IMR-90 (cell line): Measurements from ENCODE around the gene CD248. TPM values are rescaled to one million over a fixed set of nuclear protein-coding genes. Genes with fewer than 3 reads are reported as not detected.

Experiments
- ATAC-seq: fragments of 200-7000 bp; cut with Tn5 transposase; 2 replicates; pipeline ENCODE4 v1.9.1; 2020; ENCODE audit warnings: low read depth, mild to moderate bottlenecking, moderate library complexity
- BruUV-seq: library from RNA; stranded (reverse); fragments of 400-500 nt; replicated peaks from 2 replicates; lab custom pipeline; 2021; lab: Mats Ljungman, UMichigan
- CTCF ChIA-PET: fragments of 300-600 bp; formaldehyde crosslinking; extraction: SDS; loops from one replicate; lab custom pipeline; 2021; ENCODE audit warnings: antibody characterized with exemption; lab: Yijun Ruan, JAX
- POLR2A ChIA-PET: fragments of 300-600 bp; sonication (Branson Sonifier 250); formaldehyde crosslinking; loops from one replicate; lab custom pipeline; 2022; ENCODE audit warnings: antibody characterized with exemption; ENCODE audit not compliant: unreplicated experiment; lab: Charles Lee
- DNase-seq: peaks from one replicate; pipeline ENCODE4 v3.0.0; 2013
- H2AFZ ChIP-seq: replicated peaks from 2 replicates; pipeline ENCODE3; 2013; ENCODE audit warnings: low read length, mild to moderate bottlenecking; ENCODE audit not compliant: poor library complexity
- H2AK5ac ChIP-seq: 2 replicates; pipeline ENCODE4 v1.6.1; 2013; ENCODE audit warnings: low read depth, low read length, inconsistent platforms
- H2AK9ac ChIP-seq: replicated peaks from 2 replicates; pipeline ENCODE3; 2013; ENCODE audit warnings: mild to moderate bottlenecking, low read depth, low read length, moderate library complexity; ENCODE audit not compliant: poor library complexity
- H2BK120ac ChIP-seq: 2 replicates; pipeline ENCODE4 v1.6.1; 2013; ENCODE audit warnings: low read depth, low read length, inconsistent platforms
- H2BK15ac ChIP-seq: 3 replicates; pipeline ENCODE4 v1.6.1; 2013; ENCODE audit warnings: low read depth, low read length, inconsistent platforms
- H2BK20ac ChIP-seq: 2 replicates; pipeline ENCODE4 v1.6.1; 2013; ENCODE audit warnings: low read depth, mild to moderate bottlenecking, inconsistent platforms, low read length, moderate library complexity
- H2BK5ac ChIP-seq: 2 replicates; pipeline ENCODE4 v1.6.1; 2013; ENCODE audit warnings: mild to moderate bottlenecking, low read depth, low read length, inconsistent platforms; ENCODE audit not compliant: poor library complexity, severe bottlenecking
- H3K14ac ChIP-seq: replicated peaks from 2 replicates; pipeline ENCODE4 v1.6.1; 2013; ENCODE audit warnings: low read depth, low read length, inconsistent platforms
- H3K18ac ChIP-seq: 2 replicates; pipeline ENCODE4 v1.6.1; 2013; ENCODE audit warnings: low read depth, low read length, control low read depth
- H3K23ac ChIP-seq: 2 replicates; pipeline ENCODE4 v1.6.1; 2013; ENCODE audit warnings: low read depth, low read length, inconsistent platforms
- H3K27ac ChIP-seq: 2 replicates; pipeline ENCODE4 v1.5.1; 2013; ENCODE audit warnings: mild to moderate bottlenecking, control low read depth, low read length; ENCODE audit not compliant: insufficient read depth
- H3K27me3 ChIP-seq: 2 replicates; pipeline ENCODE4 v1.6.1; 2013; ENCODE audit warnings: low read length; ENCODE audit not compliant: control insufficient read depth, insufficient read depth
- H3K36me3 ChIP-seq: 2 replicates; pipeline ENCODE4 v1.6.1; 2013; ENCODE audit warnings: low read length, mixed read lengths; ENCODE audit not compliant: control insufficient read depth, insufficient read depth
- H3K4ac ChIP-seq: 2 replicates; pipeline ENCODE4 v1.6.1; 2013; ENCODE audit warnings: low read depth, low read length, inconsistent platforms
- H3K4me1 ChIP-seq: 2 replicates; pipeline ENCODE4 v1.6.1; 2013; ENCODE audit warnings: low read length, mixed read lengths; ENCODE audit not compliant: control insufficient read depth, insufficient read depth
- H3K4me2 ChIP-seq: 2 replicates; pipeline ENCODE4 v1.6.1; 2013; ENCODE audit warnings: low read depth, mild to moderate bottlenecking, control low read depth, low read length, moderate library complexity
- H3K4me3 ChIP-seq: 2 replicates; pipeline ENCODE4 v1.5.1; 2013; ENCODE audit warnings: low read depth, mild to moderate bottlenecking, control low read depth, low read length, moderate library complexity; ENCODE audit not compliant: insufficient read depth
- H3K56ac ChIP-seq: 2 replicates; pipeline ENCODE4 v1.6.1; 2013; ENCODE audit warnings: low read length, inconsistent platforms; ENCODE audit not compliant: insufficient read depth; ENCODE audit errors: extremely low read depth
- H3K79me1 ChIP-seq, 2 experiments: 2 replicates each; pipeline ENCODE4 v1.6.1; 2013; ENCODE audit warnings: low read length in 2 of 2, inconsistent platforms in 1 of 2, low read depth in 1 of 2
- H3K9ac ChIP-seq: 2 replicates; pipeline ENCODE4 v1.6.1; 2013; ENCODE audit warnings: low read depth, low read length, control low read depth
- H3K9me1 ChIP-seq: 2 replicates; pipeline ENCODE4 v1.6.1; 2013; ENCODE audit warnings: low read length, inconsistent platforms; ENCODE audit not compliant: insufficient read depth
- H3K9me3 ChIP-seq: 2 replicates; pipeline ENCODE4 v1.6.1; 2013; ENCODE audit warnings: low read length; ENCODE audit not compliant: control insufficient read depth, insufficient read depth
- H4K20me1 ChIP-seq: 2 replicates; pipeline ENCODE4 v1.6.1; 2013; ENCODE audit warnings: low read length, inconsistent platforms; ENCODE audit not compliant: insufficient read depth
- H4K5ac ChIP-seq: 2 replicates; pipeline ENCODE4 v1.6.1; 2013; ENCODE audit warnings: mild to moderate bottlenecking, low read depth, low read length, control low read depth
- H4K8ac ChIP-seq, 2 experiments: 2 replicates each; pipeline ENCODE4 v1.6.1; 2013; ENCODE audit warnings: low read depth in 2 of 2, low read length in 2 of 2, control low read depth in 1 of 2, inconsistent platforms in 1 of 2
- H4K91ac ChIP-seq: 2 replicates; pipeline ENCODE4 v1.6.1; 2013; ENCODE audit warnings: low read depth, low read length, inconsistent platforms; ENCODE audit not compliant: insufficient read depth
- BHLHE40 ChIP-seq: fragments of 150-350 bp; IDR thresholded peaks from 2 replicates; pipeline ENCODE4 v1.6.1; 2016; ENCODE audit warnings: mild to moderate bottlenecking, low read depth, low read length
- ELK1 ChIP-seq: fragments of 150-350 bp; IDR thresholded peaks from 2 replicates; pipeline ENCODE4 v1.6.1; 2016; ENCODE audit warnings: low read depth, mild to moderate bottlenecking, low read length, moderate library complexity, borderline replicate concordance
- FOS ChIP-seq: fragments of 150-350 bp; IDR thresholded peaks from 2 replicates; pipeline ENCODE4 v1.6.1; 2016; ENCODE audit warnings: low read depth, low read length
- MAFK ChIP-seq: IDR thresholded peaks from 2 replicates; pipeline ENCODE4 v1.6.1; 2012; ENCODE audit warnings: low read depth, low read length, improper control_type of control experiment
- MAZ ChIP-seq: IDR thresholded peaks from 2 replicates; pipeline ENCODE4 v1.6.1; 2012; ENCODE audit warnings: low read depth, mild to moderate bottlenecking, low read length, improper control_type of control experiment, moderate library complexity, borderline replicate concordance
- MXI1 ChIP-seq: IDR thresholded peaks from 2 replicates; pipeline ENCODE4 v1.6.1; 2012; ENCODE audit warnings: low read depth, mild to moderate bottlenecking, low read length, moderate library complexity, borderline replicate concordance
- RAD21 ChIP-seq: IDR thresholded peaks from 2 replicates; pipeline ENCODE4 v1.6.1; 2012; ENCODE audit warnings: low read length, improper control_type of control experiment
- RCOR1 ChIP-seq: IDR thresholded peaks from 2 replicates; pipeline ENCODE4 v1.6.1; 2012; ENCODE audit warnings: mild to moderate bottlenecking, low read length, improper control_type of control experiment; ENCODE audit not compliant: insufficient replicate concordance
- SMC3 ChIP-seq: fragments of 150-350 bp; IDR thresholded peaks from 2 replicates; pipeline ENCODE4 v1.6.1; 2016; ENCODE audit warnings: low read depth, mild to moderate bottlenecking, antibody characterized with exemption, low read length, moderate library complexity
- WGBS, 2 experiments: methylation state at CpG; one replicate each; pipeline versions ENCODE4 v1.1.5 to v1.1.7; 2013; ENCODE audit warnings: missing lambda C conversion rate in 2 of 2; ENCODE audit not compliant: insufficient read length in 1 of 2; ENCODE audit errors: extremely low coverage in 2 of 2; 5-methylcytosine and 5-hydroxymethylcytosine counted together
- dilution Hi-C: fragments of 300-500 bp; cut with HindIII; formaldehyde crosslinking; loops from one replicate; pipeline ENCODE4 v1.14.3; 2018; ENCODE audit warnings: low sequenced_read_pairs; ENCODE audit not compliant: unreplicated experiment
- in situ Hi-C: fragments of 300-500 bp; cut with MboI; formaldehyde crosslinking; loops from 3 replicates; pipeline ENCODE4 v1.14.3; 2019; ENCODE audit warnings: low sequenced_read_pairs, inconsistent platforms, mixed read lengths
- intact Hi-C: fragments of 100-400 bp; cut with micrococcal nuclease; formaldehyde crosslinking; loops from 2 replicates; pipeline ENCODE4 v1.10.0; 2022
- polyA plus RNA-seq, 3 experiments: library from polyadenylated mRNA; depleted of rRNA; stranded (reverse); fragments of >200 nt; gene quantifications; 2 replicates each; pipeline ENCODE4 v1.2.3, GENCODE V29; 2012; ENCODE audit warnings: low replicate concordance in 1 of 3
- total RNA-seq: library from RNA; depleted of rRNA; stranded (reverse); fragments of >200 nt; gene quantifications from 2 replicates; pipeline ENCODE4 v1.2.3, GENCODE V29; 2012

CD248 gene
- total and polyA plus RNA-seq, 2 of the 4 experiments (the other 2 are of a cell fraction) = 19.5 to 223 TPM

- no peak for DNase-seq
- Histone ChIP-seq H2BK20ac (no peak overlapping the region), H2BK120ac (no peak overlapping the region), H3K4me2 (no peak overlapping the region), H4K8ac (no peak overlapping the region), H3K14ac (no peak overlapping the region), H3K23ac (no peak overlapping the region), H3K9me1 (peaks cover 7% of the 10 kb centered on the region; the same call in 1 of the 2 replicates), H3K4ac (no peak overlapping the region), H3K56ac (no peak overlapping the region), H2AFZ (no peak overlapping the region), H3K27ac (no peak overlapping the region), H4K5ac (no peak overlapping the region), H3K18ac (no peak overlapping the region), H2BK5ac (no peak overlapping the region), H3K4me3 (no peak overlapping the region), H2BK15ac (no peak overlapping the region), H3K27me3 (peaks cover 52% of the 10 kb centered on the region), H2AK9ac (no peak overlapping the region), H3K9ac (no peak overlapping the region), H3K4me1 (peaks cover 4% of the 10 kb centered on the region; the same call in 1 of the 2 replicates), H4K20me1 (no peaks in the 10 kb centered on the region), H3K79me1 (peaks cover 0 to 3% of the 10 kb centered on the region in 2 experiments; a peak in 3 of 4 replicates), H3K9me3 (no peaks in the 10 kb centered on the region), H3K36me3 (no peaks in the 10 kb centered on the region), H4K91ac (no peak overlapping the region), H2AK5ac (no peak overlapping the region)
- CTCF ChIA-PET = no interaction called here
- in situ Hi-C loops (no loop called here), intact Hi-C loops (no loop called here), dilution Hi-C loops (no loop called here)
- BruUV-seq = no TSS peak
- no CpG with 5 or more reads among the region's 4 CpGs for WGBS, 2 experiments
- no peak for TF ChIP-seq MAFK
- no peak for TF ChIP-seq BHLHE40
- TF ChIP-seq SMC3 = no peak
- no peak for TF ChIP-seq FOS
- no peak for TF ChIP-seq MXI1
- TF ChIP-seq MAZ = no peak
- TF ChIP-seq ELK1 = no peak
- no peak for TF ChIP-seq RAD21
- no peak for TF ChIP-seq RCOR1
- ATAC-seq = no peak
- POLR2A ChIA-PET = no interaction called here
Measured at GRCh38 chr11:66293352-66293751, 23.5 kb downstream of the CD248 start.
